Retinal pigment epithelial cell (primary cell): ENCODE results near the gene SSU72.

Experiments
- DNase-seq: peaks from one replicate; pipeline ENCODE4 v3.0.0-alpha.2; 2010; ENCODE audit warnings: low read depth
- H3K4me3 ChIP-seq: 2 replicates; pipeline ENCODE4 v1.5.1; 2011; ENCODE audit warnings: mild to moderate bottlenecking, low read length, control low read depth, moderate library complexity
- TF ChIP-seq, protein P1 (sequence below): conservative IDR thresholded peaks from 2 replicates; pipeline ENCODE4 v1.5.1; 2011; ENCODE audit warnings: low read depth, low read length, control low read depth, inconsistent platforms

SSU72 gene

DNA sequence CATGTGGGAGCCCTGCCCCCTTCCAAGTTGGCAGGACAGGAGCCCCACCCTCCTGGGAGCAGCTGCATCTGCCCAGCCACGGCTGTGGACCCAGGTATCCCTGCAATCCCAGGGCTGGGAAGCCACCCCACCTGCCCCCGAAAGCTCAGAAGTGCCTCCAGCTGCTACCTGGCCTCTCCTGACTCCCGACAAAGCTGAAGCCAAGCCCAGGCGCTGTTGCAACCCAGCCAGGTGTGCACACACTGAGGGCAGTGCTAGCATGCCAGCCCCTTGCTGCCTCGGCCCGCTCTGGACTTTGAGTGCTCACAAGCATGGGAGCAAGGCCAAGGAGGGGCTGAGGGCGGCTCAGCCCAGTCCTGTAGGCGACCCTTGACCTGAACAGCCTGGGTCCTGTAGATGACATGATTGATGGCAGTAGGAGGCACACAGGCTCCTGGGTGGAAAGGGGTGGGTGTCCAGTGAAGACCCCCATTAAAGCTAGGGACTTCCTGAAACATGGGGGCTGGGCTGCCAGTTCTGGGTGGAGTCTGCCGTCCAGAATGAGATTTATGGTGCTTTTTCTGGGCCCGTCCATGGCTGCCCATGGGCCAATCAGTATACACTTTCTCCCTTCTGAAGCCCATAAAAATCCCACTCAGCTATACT lies 2.8 kb upstream of the SSU72 start:
- TF ChIP-seq, protein P1, sequence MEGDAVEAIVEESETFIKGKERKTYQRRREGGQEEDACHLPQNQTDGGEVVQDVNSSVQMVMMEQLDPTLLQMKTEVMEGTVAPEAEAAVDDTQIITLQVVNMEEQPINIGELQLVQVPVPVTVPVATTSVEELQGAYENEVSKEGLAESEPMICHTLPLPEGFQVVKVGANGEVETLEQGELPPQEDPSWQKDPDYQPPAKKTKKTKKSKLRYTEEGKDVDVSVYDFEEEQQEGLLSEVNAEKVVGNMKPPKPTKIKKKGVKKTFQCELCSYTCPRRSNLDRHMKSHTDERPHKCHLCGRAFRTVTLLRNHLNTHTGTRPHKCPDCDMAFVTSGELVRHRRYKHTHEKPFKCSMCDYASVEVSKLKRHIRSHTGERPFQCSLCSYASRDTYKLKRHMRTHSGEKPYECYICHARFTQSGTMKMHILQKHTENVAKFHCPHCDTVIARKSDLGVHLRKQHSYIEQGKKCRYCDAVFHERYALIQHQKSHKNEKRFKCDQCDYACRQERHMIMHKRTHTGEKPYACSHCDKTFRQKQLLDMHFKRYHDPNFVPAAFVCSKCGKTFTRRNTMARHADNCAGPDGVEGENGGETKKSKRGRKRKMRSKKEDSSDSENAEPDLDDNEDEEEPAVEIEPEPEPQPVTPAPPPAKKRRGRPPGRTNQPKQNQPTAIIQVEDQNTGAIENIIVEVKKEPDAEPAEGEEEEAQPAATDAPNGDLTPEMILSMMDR: no peak
- DNase-seq: no peak
- no peak overlapping the region for H3K4me3 ChIP-seq

GRCh38 chr1:1573843-1574720 lies 581 bp downstream of the SSU72 start:
- H3K4me3 ChIP-seq: peak overlapping the region; percentile 79
- DNase-seq: no peak
- TF ChIP-seq, protein P1: peak; percentile 47

DNA sequence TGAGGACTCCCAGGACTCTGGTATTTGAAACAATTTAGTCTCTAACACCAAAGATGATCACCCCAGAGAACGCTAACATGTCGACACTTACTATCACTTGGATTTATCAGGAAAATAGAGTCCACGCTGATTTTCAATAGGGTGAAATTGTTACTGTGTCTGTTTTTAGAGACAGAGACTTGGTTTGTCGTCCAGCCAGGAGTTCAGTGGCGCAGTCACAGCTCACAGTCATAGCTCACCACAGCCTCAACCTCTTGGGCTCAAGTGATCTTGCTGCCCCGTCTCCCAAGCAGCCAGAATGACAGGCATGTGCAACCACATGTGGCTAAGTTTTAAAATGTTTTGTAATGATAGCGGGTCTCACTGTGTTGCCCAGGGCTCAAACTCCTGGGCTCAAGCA lies 5.3 kb downstream of the SSU72 start:
- DNase-seq: no peak
- no peak overlapping the region for H3K4me3 ChIP-seq
- TF ChIP-seq, protein P1: no peak

- TF ChIP-seq, protein P1: no peak
- H3K4me3 ChIP-seq: no peak overlapping the region
- DNase-seq: no peak
Measured at GRCh38 chr1:1567891-1568291, 6.8 kb downstream of the SSU72 start.

DNA sequence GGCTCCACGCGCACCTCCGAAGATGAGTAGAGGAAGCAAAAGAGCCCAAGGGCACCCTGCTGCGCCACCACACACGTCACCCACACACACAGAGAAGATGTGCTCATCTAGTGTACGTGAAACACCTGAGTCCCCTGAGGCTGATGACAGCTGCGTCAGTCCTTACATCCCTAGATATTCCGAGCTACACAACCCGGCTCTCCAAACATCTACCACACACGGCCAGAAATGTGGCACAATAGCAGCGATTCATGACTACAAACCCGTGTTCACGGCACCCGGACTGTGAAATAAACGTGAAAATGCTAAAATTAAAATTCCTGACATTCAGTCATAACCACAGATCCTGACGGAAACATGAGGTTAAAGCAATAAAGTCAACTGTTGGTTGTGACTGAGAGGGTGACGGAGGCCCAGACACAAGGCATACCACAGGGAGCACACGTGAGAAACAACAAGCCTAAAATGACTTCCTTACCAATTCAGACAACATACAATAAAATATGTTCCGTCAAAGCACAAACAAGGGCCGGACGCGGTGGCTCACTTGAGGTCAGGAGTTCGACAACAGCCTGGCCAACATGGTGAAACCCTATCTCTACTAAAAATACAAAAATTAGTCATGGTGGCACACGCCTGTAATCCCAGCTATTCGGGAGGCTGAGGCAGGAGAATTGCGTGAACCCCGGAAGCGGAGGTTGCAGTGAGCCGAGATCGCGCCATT lies 7.3 kb downstream of the SSU72 start:
- H3K4me3 ChIP-seq: no peak overlapping the region
- DNase-seq: no peak
- TF ChIP-seq, protein P1: no peak

- DNase-seq: no peak
- no peak overlapping the region for H3K4me3 ChIP-seq
- TF ChIP-seq, protein P1: no peak
Measured at GRCh38 chr1:1565340-1565739, 9.3 kb downstream of the SSU72 start.
